ENCODE results near the gene DDA1.
"Not testable (repeated sequence)": the region's sequence is repeated elsewhere in the genome, so short reads cannot be mapped to it uniquely, and the experiment has no call there.

The DDA1 gene

DNA sequence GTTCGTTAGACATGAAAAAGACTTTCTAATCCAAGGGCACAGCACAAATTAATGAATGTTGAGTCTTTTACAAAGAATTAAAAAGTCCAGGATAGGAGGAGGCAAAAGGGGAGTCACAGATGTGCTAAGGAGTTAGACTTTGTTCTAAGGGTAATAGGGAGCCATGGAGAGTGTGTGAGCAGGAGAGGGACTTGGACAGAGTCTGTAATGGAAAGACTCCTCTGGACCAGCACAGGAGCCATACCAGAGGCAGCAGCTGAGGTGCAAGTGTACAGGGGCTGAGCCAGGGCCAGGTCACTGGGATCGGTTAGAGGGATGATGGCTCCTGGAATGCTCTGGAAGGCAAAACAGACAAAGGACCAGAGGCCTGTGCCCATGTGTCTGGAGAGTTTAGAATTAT lies 38.5 kb downstream of the DDA1 start:
- no peak for DNase-seq (ENCODE audit: low read depth)

DNA sequence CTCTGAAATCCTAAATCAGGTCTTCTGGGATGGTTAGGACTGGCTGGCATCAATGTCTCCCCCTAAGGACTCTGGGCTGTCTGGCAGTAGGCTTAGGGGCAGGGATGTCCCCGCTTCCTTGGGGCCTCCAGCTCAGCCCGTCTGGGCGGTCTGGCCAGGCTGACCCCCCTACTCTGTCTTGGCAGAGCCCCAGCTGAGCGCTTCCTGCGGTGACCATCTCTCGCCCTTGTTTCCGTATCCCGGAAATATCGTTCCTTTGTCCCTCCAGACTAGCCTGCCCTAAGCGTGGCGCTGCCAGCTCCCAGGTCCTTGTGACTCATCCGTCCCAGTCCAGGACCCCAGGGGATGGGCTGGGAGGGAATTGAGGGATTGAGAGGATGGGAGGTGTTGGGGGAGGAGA lies 39.3 kb downstream of the DDA1 start:
- DNase-seq (ENCODE audit: low read depth): no peak

DNA sequence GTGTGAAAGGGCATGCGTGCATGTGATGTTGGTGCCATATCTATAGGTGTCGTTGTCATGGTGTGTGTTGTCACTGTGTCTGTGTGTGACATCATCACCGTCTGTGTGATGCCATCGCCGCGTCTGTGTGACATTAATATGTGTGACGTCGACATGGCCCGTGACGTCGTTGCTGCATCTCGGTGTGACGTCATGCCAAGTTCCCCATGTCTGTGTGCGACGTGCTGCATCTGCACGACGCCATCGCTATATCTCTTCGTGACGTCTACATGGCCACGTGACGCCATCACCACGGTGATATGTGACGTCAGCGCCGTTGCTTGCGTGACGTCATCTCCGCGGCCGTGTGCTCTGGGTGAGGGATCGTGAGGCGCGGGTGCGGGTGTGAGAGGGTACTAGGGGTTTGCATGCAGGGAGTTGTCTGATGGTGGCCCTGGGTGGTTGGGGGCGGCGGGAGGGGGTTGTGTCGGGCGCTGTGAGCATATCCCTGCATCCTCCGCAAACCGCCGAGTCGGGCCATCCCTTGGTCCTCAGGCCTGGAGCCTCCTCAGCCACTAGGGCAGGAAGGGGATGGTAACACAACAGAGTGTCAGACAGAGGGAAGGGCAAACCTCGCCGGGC lies 42.6 kb downstream of the DDA1 start:
- no peak for DNase-seq (ENCODE audit: low read depth)

DNA sequence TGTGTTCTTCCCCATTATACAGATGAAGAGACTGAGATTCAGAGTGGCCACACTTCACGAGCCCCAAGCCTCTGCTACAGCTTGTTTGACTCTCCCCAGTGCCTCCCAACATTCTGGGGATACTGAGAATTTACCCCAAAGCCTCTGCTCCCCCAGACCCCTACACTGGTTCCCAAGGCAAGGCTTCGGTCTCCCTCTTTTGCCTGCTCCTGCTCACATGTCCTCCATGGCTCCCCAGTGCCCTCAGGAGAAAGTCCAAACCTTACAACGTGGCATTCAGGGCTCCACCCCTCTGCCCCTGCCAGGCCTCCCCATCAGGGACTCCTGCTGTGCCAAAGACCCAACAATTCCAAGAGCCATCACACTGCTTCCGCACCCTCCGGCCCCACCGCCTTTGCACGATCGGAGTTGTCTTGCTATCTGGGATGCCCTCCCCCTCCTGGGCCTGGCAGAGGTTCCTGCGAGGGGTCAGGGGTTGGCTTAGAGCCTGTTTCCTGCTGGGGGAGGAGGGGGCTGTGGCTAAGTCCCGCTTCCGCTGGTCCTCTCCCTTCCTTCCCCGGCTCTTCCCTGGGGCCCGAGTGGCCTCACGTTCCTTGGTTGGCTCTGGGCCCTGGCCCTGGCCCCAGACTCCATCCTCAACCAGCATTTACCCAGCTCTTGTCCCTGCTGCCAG lies 43.4 kb downstream of the DDA1 start:
- no peak for DNase-seq (ENCODE audit: low read depth)

DNA sequence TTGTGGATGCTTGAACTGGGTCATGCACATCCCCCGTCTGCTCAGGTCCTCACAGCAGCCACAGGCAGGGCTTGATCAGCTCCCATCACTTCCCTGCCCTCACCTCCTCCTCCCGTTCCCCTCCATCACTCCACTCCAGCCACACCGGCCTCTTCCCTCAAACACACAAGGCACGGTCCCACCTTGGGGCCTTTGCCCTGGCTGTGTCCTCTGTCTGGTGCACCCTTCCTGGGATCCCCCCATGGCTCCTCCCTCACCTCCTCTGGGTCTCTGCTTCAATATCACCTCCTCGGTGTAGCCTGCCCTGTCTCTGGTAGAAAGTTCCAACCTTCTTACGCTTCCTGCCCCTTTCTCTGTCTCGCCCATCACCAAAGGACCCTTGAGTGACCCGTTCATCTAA lies 44.0 kb downstream of the DDA1 start:
- DNase-seq (ENCODE audit: low read depth): no peak

DNA sequence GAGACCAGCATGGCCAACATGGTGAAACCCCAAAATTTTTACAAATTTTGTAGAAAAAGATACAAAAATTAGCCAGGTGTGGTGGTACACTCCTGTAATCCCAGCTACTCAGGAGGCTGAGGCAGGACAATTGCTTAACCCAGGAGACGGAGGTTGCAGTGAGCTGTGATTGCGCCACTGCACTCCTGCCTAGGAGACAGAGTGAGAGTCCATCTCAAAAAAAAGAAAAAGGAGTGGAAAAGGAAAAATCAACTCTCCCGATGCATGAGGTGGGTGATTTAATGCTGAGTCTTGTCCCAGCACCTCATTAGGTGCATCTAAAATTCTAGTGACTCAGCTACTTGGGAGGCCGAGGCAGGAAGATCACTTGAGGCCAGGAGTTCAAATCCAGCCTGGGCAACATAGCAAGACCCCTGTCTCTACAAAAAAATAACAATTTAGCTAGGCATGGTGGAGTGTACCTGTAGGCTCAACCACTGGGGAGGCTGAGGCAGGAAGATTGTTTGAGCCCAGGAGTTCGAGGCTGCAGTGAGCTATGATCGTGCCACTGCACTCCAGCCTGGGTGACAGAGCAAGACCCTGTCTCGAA lies 47.8 kb downstream of the DDA1 start:
- DNase-seq (ENCODE audit: low read depth): no peak

DNA sequence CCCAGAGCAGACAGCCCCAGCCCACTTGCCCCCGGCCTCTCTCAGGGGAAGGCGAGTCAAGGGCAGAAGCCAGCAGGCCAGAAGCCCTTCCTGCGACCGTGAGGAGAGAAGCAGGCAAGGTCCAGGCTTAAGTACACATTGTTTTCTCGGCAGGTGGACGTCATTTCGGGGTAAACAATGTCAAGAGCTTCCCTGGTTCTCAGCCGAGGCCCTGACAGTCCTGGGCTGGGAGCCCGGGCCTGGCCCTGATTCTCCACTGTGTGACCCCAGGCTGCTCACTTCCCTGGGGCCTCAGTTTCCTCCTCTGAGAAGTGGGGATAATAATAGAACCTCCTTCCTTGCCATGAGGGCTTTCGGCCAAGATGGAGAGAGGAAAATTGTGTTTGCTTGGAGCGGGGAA lies 48.4 kb downstream of the DDA1 start:
- no peak for DNase-seq (ENCODE audit: low read depth)

DNA sequence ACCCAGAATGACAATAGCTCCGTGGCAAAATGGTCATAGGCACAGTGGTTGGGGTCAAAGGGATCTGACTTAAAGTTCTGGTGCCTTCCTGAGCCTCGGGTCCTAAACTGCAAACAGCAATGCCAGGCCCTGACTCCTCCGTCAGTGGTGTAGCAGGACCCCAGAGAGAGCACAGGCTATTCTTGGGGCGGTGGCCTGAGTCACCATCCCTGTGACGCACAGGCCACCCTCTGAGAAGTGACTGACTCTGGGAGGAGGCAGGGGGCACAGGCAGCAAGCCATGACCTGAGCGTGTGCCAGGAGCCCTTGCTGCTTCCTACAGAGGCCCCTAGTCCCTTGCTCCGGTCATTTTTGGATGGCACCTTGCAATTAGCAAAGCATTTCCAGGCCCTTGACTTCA lies 49.0 kb downstream of the DDA1 start:
- no peak for DNase-seq (ENCODE audit: low read depth)

DNA sequence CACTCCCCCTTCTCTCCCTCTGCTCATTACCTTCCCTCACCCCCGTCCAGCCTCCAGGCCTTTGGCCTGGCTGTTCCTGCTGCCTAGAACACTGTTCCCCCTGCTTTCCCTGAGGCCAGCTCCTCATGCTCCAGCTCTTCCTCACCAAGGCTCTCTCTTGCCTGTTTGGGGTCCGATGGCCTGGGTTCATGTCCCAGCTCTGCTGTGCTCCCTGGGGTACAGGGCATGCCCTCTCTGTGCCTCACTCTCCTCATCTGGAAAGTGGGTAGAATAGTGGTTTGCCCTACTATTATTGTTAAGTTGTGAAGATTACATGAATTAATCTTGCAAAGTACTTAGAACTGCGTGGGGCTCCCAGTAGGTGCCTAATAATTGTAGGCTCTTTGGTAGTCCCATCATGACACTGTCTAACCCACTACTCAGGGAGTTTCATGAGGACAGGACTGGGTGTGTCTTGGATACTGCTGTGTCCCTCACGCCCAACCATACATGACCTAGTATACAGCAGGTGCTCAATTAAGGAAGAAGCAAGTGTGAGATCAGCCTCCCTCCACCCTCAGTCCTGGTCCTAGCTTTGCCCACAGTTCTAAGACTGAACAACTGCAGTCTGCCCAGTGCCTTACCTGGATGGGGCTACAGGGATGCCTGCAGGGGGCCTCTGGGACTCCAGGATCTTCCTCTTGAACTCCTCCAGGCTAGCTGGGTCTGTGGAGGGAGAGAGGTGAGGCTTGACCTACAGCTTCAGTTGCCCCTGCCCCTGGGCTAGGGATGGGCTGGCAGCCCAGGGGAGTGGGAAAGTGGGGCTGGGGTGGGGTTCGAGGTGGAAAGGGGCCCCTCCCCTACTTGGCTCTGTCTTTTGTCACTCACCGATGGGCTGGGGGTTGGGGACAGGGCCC lies 50.8 kb downstream of the DDA1 start:
- DNase-seq (ENCODE audit: low read depth): no peak

DNA sequence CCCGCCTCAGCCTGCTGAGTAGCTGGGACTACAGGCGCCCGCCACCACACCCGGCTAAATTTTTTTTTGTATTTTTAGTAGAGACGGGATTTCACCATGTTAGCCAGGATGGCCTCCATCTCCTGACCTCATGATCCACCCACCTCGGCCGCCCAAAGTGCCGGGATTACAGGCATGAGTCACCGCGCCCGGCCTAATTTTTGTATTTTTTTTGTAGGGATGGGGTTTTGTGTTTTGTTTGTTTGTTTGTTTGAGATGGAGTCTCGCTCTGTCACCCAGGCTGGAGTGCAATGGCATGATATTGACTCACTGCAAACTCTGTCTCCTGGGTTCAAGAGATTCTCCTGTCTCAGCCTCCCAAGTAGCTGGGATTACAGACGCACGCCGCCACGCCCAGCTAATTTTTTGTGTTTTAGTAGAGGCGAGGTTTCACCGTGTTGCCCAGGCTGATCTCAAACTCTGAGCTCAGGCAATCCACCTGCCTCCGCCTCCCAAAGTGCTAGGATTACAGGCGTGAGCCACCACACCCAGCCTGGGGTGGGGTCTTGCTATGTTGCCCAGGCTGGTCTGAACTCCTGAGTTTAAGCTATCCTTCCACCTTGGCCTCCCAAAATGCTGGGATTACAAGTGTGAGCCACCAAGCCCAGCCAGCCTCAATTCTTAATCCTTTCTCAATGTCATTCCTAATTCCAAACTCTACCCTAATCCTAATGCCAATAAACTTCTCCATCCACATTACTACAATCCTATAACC lies 54.7 kb downstream of the DDA1 start:
- DNase-seq (ENCODE audit: low read depth): not testable (repeated sequence)

DNA sequence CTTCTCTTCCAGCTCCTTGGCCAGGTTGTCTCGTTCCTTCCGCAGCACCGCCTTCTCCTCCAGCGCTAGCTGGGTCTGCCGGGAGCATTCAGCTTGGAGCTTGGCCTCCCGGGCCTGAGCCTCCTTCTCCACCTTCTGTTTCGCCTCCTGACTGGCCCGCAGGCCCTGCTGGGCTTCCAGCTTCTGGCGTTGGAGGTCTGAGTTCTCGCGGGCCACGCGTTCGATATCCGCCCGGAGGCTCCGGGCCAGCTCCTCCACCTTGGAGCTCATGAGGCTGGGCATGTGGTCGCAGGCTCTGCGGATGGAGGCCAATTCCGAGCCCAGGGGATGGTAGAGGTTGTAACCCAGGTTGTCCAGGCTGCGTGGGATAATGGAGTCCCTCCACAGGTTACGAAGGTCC lies 56.0 kb downstream of the DDA1 start:
- no peak for DNase-seq (ENCODE audit: low read depth)

DNA sequence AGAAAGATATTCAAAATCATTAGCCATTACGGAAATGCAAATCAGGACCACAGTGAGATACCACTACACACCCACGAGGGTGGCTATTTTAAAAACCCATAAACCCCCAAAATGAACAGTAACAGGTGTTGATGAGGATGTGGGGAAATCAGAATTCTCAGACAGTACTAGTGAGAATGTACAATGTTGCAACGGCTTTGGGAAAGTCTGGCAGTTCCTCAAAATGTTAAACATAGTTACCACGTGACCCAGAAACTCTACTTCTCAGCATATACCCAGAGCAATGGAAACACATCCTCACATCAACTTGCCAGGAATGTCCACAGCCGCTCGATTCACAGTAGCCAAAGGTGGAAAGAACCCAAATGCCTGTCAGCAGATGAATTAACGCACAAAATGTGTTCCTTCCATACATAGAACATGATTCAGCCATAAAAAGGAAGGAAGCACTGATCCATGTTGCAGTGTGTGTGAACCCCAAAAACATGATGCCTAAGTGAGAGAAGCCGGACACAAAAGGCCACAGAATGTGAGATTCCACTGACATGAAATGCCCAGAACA lies 60.7 kb downstream of the DDA1 start:
- DNase-seq (ENCODE audit: low read depth): no peak
